PFSK-1 (cell line): ENCODE measurements around the gene CCDC12.

Experiments
- POLR2AphosphoS5 ChIP-seq: IDR thresholded peaks from 2 replicates; pipeline ENCODE4 v1.6.1; 2012; ENCODE audit warnings: low read depth, mild to moderate bottlenecking, control low read depth, low read length, moderate library complexity
- SIN3A ChIP-seq: IDR thresholded peaks from 2 replicates; pipeline ENCODE4 v1.6.1; 2012; ENCODE audit warnings: mild to moderate bottlenecking, low read length, moderate library complexity, borderline replicate concordance; ENCODE audit not compliant: insufficient read depth
- TAF1 ChIP-seq: IDR thresholded peaks from 2 replicates; pipeline ENCODE4 v1.6.1; 2012; ENCODE audit warnings: low read length, control low read depth, borderline replicate concordance; ENCODE audit not compliant: insufficient read depth

GRCh38 chr3:46952813-46953212 is 23.7 kb downstream of the CCDC12 start:
- no peak for TF ChIP-seq TAF1
- no peak for TF ChIP-seq POLR2AphosphoS5
- no peak for TF ChIP-seq SIN3A
